BE2C (cell line): ENCODE results near the gene TSBP1.

ENCODE experiments used
- DNase-seq: peaks from one replicate; pipeline ENCODE4 v3.0.0-alpha.2; 2020
- H3K27me3 ChIP-seq: fragments of 250-450 bp; sonication (Bioruptor Pico); 2 replicates; pipeline ENCODE4 v1.5.1; 2020; ENCODE audit warnings: mild to moderate bottlenecking
- H3K36me3 ChIP-seq: fragments of 250-450 bp; sonication (Bioruptor Pico); 2 replicates; pipeline ENCODE4 v1.5.1; 2020; ENCODE audit warnings: mild to moderate bottlenecking
- H3K4me1 ChIP-seq: fragments of 250-450 bp; sonication (Bioruptor Pico); 2 replicates; pipeline ENCODE4 v1.5.1; 2020
- H3K4me3 ChIP-seq: 2 replicates; pipeline ENCODE4 v1.5.1; 2011; ENCODE audit warnings: low read depth, low read length
- H3K9me3 ChIP-seq: fragments of 250-450 bp; sonication (Bioruptor Pico); 2 replicates; pipeline ENCODE4 v1.5.1; 2020
- TF ChIP-seq, protein P1 (sequence below): IDR thresholded peaks from 2 replicates; pipeline ENCODE4 v1.5.1; 2012; ENCODE audit warnings: mild to moderate bottlenecking, low read depth, low read length

TSBP1 gene

DNA sequence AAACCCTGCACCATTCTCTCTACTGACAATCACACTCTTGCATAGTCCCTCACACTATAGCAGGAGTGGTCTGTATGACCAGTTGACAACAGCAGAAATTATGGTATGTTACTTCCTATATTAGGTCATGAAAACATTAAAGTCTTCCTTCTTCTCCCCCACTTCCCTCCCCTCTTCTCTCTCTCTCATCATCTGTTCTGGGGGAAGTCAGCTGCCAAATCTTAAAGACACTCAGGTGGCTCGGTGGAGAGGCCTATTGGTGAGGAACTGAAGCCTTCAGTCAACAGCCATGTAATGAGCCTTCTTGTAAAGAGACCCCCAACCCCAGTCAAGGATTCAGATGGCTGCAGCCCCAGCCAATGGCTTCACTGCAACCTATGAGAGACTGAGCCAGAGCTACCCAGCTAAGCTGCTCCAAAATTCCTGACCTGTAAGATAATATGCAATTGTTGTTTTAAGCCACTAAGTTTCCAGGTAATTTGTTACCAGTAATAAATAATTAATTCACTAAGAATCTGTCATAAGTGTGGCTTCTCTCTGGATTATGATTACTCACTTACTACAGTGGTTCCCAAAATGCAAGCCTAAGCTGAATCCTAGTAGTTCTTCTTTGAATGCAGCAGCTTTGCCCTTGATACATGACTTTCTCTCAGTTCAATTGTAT, 11.2 kb upstream of the TSBP1 start:
- H3K9me3 ChIP-seq: no peaks in the 10 kb centered on the region
- no peaks in the 10 kb centered on the region for H3K4me1 ChIP-seq
- TF ChIP-seq, protein P1, sequence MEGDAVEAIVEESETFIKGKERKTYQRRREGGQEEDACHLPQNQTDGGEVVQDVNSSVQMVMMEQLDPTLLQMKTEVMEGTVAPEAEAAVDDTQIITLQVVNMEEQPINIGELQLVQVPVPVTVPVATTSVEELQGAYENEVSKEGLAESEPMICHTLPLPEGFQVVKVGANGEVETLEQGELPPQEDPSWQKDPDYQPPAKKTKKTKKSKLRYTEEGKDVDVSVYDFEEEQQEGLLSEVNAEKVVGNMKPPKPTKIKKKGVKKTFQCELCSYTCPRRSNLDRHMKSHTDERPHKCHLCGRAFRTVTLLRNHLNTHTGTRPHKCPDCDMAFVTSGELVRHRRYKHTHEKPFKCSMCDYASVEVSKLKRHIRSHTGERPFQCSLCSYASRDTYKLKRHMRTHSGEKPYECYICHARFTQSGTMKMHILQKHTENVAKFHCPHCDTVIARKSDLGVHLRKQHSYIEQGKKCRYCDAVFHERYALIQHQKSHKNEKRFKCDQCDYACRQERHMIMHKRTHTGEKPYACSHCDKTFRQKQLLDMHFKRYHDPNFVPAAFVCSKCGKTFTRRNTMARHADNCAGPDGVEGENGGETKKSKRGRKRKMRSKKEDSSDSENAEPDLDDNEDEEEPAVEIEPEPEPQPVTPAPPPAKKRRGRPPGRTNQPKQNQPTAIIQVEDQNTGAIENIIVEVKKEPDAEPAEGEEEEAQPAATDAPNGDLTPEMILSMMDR: no peak
- peaks cover under 1% of the 10 kb centered on the region; the same call in 1 of the 2 replicates for H3K27me3 ChIP-seq
- no peak for DNase-seq
- H3K4me3 ChIP-seq: no peak overlapping the region
- H3K36me3 ChIP-seq: no peaks in the 10 kb centered on the region

DNA sequence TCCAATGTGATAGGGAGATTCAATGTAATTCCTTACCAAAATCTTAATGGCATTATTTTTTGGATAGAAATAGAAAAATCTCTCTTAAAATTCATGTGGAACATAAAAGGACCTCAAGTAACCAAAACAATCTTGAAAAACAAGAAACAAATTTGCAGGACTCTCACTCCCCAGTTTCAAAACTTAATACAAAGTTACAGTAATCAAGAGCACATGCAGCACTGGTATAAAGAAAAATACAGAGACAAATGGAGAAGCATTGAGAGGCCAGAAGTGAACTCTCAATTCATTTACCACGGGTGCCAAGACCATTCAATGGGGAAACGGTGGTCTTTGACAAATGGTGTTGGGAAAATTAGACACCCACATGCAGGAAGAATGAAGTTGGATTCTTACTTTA, 7.8 kb upstream of the TSBP1 start:
- no peaks in the 10 kb centered on the region for H3K9me3 ChIP-seq
- TF ChIP-seq, protein P1: no peak

DNA sequence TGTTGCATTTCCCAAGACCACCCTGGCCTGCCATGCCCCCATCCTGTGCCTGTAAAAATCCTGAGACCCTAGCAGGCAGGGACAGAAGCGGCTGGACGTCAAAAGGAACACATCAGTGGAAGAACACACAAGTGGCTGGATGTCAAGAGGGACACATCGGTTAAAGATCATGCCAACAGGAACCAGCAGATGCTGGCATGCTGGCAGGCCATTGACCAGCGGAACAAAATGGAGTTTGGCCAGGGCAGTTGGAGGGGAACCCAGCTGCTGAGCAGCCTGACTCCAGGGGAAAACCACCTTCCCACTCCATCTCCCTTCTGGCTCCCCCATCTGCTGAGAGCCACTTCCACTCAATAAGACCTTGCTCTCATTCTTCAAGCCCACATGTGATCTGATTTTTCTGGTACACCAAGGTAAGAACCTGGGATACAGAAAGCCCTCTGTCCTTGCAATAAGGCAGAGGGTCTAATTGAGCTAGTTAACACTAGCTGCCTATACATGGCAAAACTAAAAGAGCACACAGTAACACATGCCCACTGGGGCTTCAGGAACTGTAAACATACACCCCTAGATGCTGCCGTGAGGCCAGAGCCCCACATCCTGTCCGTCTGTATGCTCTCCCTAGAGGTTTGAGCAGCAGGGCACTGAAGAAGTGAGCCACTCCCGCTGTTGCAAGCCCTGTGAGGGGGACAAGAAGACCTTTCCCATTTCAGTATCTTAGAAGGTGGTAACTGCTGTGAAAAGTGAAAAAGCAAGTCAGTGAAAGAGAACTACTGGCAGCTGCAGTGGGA, 4.2 kb upstream of the TSBP1 start:
- DNase-seq: no peak
- Histone ChIP-seq H3K27me3 (peaks cover 5% of the 10 kb centered on the region; the same call in 1 of the 2 replicates), H3K4me1 (no peaks in the 10 kb centered on the region), H3K9me3 (no peaks in the 10 kb centered on the region), H3K36me3 (no peaks in the 10 kb centered on the region), H3K4me3 (no peak overlapping the region)
- TF ChIP-seq, protein P1: no peak

More for the DNA sequence above, 7.8 kb upstream of the TSBP1 start:
- H3K36me3 ChIP-seq: no peaks in the 10 kb centered on the region
- no peaks in the 10 kb centered on the region for H3K4me1 ChIP-seq
- H3K27me3 ChIP-seq: no peaks in the 10 kb centered on the region; the same call in 1 of the 2 replicates
- DNase-seq: no peak
- H3K4me3 ChIP-seq: no peak overlapping the region

DNA sequence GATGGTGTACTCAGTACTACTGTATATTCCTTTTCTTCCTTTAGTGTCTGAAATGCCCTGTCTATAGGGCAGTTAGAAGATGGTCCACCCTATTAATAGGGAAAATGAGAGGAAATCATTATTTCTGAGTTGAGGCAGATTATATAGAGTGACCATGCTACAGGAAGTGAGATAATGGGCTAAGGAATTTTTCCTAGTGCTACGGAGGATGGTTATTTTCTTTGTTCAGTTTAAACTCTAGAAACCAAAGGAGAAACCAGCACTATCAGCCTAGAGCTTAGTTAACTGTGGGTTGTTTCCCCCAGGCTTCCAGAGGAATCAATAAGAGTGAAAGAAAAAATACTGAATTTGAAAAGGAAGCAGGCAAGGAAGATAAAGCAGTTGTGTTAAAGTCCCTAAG, 474 bp downstream of the TSBP1 start:
- Histone ChIP-seq H3K9me3 (no peaks in the 10 kb centered on the region), H3K27me3 (peaks cover 25% of the 10 kb centered on the region), H3K36me3 (no peaks in the 10 kb centered on the region), H3K4me3 (no peak overlapping the region), H3K4me1 (no peaks in the 10 kb centered on the region)
- no peak for DNase-seq
- TF ChIP-seq, protein P1: no peak

DNA sequence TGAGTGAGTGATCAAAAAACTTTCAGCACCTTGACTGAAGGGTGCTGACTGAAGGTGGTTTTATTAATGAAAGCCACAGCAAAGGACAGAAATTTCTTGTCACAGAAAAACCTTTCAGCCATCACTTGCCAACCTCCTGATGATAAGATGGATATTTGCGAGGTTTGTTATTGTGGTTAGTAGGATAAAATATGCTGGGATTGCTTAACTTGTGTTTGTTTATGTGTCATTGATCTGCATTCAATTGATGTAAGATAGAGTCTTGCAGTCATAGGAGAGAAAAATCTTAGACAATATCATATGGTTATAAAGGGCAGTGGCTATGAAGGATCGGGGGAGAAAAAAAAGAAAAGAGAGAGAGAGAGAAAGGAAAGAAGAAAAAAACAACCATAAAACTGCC, 1.2 kb downstream of the TSBP1 start:
- Histone ChIP-seq H3K9me3 (no peaks in the 10 kb centered on the region), H3K4me1 (no peaks in the 10 kb centered on the region), H3K27me3 (peaks cover 25% of the 10 kb centered on the region), H3K36me3 (no peaks in the 10 kb centered on the region), H3K4me3 (no peak overlapping the region)
- TF ChIP-seq, protein P1: no peak
- no peak for DNase-seq

DNA sequence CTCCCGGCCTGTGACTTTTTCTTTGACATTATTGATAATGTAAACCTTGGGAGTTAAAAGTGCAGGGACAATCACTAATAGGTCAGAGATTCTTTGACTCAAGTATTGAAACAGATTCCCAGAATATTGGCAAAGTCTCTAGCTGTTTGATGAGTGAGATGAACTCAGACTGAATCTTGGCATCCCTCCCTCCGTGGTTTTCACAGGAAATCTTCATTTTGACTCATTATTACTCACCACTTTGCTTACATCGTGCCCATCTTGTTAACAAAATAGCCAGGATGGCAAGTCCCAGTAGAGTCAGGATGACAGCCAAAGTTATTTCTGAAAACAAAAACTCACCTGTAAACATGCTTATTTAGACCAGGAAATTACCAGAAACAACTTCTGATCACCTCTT, 2.0 kb downstream of the TSBP1 start:
- Histone ChIP-seq H3K36me3 (no peaks in the 10 kb centered on the region), H3K9me3 (no peaks in the 10 kb centered on the region), H3K27me3 (peaks cover 30% of the 10 kb centered on the region), H3K4me3 (no peak overlapping the region), H3K4me1 (no peaks in the 10 kb centered on the region)
- DNase-seq: no peak
- TF ChIP-seq, protein P1: no peak
